Measurements from ENCODE around the gene PLCG1. TPM values are rescaled to one million over a fixed set of nuclear protein-coding genes. Genes with fewer than 3 reads are reported as not detected.

The PLCG1 gene
- polyA plus RNA-seq, 2 of the 4 experiments (the other 2 are of a cell fraction) = 22.0 to 65.0 TPM

GRCh38 chr20:41198443-41198842 is 61.1 kb downstream of the PLCG1 start:
- 0 out of 2 replicates have a peak, but pooled peaks have one; percentile 16 for TF ChIP-seq KDM1A (IDR thresholded peaks at IDR 0.05; ENCODE audit: low read depth)
- TF ChIP-seq ESRRA (IDR thresholded peaks at IDR 0.05; ENCODE audit: borderline replicate concordance, low read length) = no peak
- TF ChIP-seq KDM5A (IDR thresholded peaks at IDR 0.05) = no peak
- Histone ChIP-seq H3K4me2 (no peak overlapping the region), H3K4me3 (no peak overlapping the region), H3K4me1 (no peaks in the 10 kb centered on the region), H3K27ac (no peak overlapping the region), H3K9me3 (peaks cover 20% of the 10 kb centered on the region; the same call in 2 of the 3 replicates)
- ChIA-PET CTCF (interaction anchor here (1.6 to 2.0 kb wide), 2 partner anchors 26 to 35 kb away, joined by 5 to 12 read pairs; no protein-coding TSS in a partner anchor), POLR2A (no interaction called here)
- WGBS (ENCODE audit: missing lambda C conversion rate) = 75% methylated on average over 4 of the region's 4 CpGs
- ATAC-seq (no peak), DNase-seq (ENCODE audit: low read depth in 1 of 2, low spot score in 1 of 2) (no peak), FAIRE-seq (no peak)

GRCh38 chr20:41200446-41201202 is 63.3 kb downstream of the PLCG1 start:
- FAIRE-seq (no peak), DNase-seq (ENCODE audit: low read depth in 1 of 2, low spot score in 1 of 2) (no peak), ATAC-seq (no peak)
- Histone ChIP-seq H3K9me3 (peaks cover 20% of the 10 kb centered on the region; the same call in 2 of the 3 replicates), H3K4me3 (no peak overlapping the region), H3K27ac (no peak overlapping the region), H3K4me2 (no peak overlapping the region), H3K4me1 (no peaks in the 10 kb centered on the region)
- 45% methylated on average over 3 of the region's 3 CpGs for WGBS (ENCODE audit: missing lambda C conversion rate)
- CTCF ChIA-PET = interaction anchor here (1.1 to 4.4 kb wide), 5 partner anchors 28 to 139 kb away, joined by 3 to 16 read pairs (median 4); no protein-coding TSS in a partner anchor
- POLR2A ChIA-PET = no interaction called here
- TF ChIP-seq RCOR1 (IDR thresholded peaks at IDR 0.05; ENCODE audit: low read depth, low read length) (no peak), ZSCAN20 (CRISPR knock-in tag; IDR thresholded peaks at IDR 0.05) (no peak), SREBF2 (IDR thresholded peaks at IDR 0.05) (no peak), HEYL (CRISPR knock-in tag; IDR thresholded peaks at IDR 0.05) (no peak), HMGXB4 (CRISPR knock-in tag; IDR thresholded peaks at IDR 0.05; ENCODE audit: borderline replicate concordance) (no peak), TP53 (CRISPR knock-in tag; IDR thresholded peaks at IDR 0.05) (no peak), FOXS1 (CRISPR knock-in tag; IDR thresholded peaks at IDR 0.05) (no peak), ZNF302 (CRISPR knock-in tag; IDR thresholded peaks at IDR 0.05) (no peak), CHD2 (IDR thresholded peaks at IDR 0.05; ENCODE audit: low read length, partially characterized antibody) (no peak), RARB (CRISPR knock-in tag; IDR thresholded peaks at IDR 0.05) (no peak), NPAS2 (CRISPR knock-in tag; IDR thresholded peaks at IDR 0.05; ENCODE audit: borderline replicate concordance) (no peak), FOSL2 (IDR thresholded peaks at IDR 0.05) (no peak), FOSL2 (CRISPR knock-in tag; IDR thresholded peaks at IDR 0.05) (no peak), BHLHE40 (IDR thresholded peaks at IDR 0.05; ENCODE audit: low read depth, low read length) (no peak), ESRRA (IDR thresholded peaks at IDR 0.05; ENCODE audit: borderline replicate concordance, low read length) (no peak), ATOH8 (CRISPR knock-in tag; IDR thresholded peaks at IDR 0.05; ENCODE audit: low read depth) (no peak), HES2 (IDR thresholded peaks at IDR 0.05) (no peak), HOXB5 (CRISPR knock-in tag; IDR thresholded peaks at IDR 0.05) (no peak)

GRCh38 chr20:41201760-41202159 is 64.4 kb downstream of the PLCG1 start:
- FAIRE-seq = no peak
- ATAC-seq = no peak
- POLR2A ChIA-PET = no interaction called here
- Histone ChIP-seq H3K4me3 (no peak overlapping the region), H3K4me1 (no peaks in the 10 kb centered on the region), H3K4me2 (no peak overlapping the region), H3K27ac (no peak overlapping the region), H3K9me3 (peaks cover 20% of the 10 kb centered on the region; the same call in 2 of the 3 replicates)
- 78% methylated on average over 8 of the region's 8 CpGs for WGBS (ENCODE audit: missing lambda C conversion rate)
- no peak for DNase-seq (ENCODE audit: low read depth in 1 of 2, low spot score in 1 of 2)
- TF ChIP-seq KDM5A (IDR thresholded peaks at IDR 0.05) (no peak), MAZ (IDR thresholded peaks at IDR 0.05; ENCODE audit: borderline replicate concordance, low read depth, low read length) (no peak)
- CTCF ChIA-PET = interaction anchor here (1.0 to 4.4 kb wide), 4 partner anchors 10 to 139 kb away, joined by 3 to 16 read pairs (median 4); partner anchors contain the start of gene LPIN3
